Transverse colon (tissue), 4 donors: ENCODE measurements around the gene CCND2. TPM values are rescaled to one million over a fixed set of nuclear protein-coding genes. Genes with fewer than 3 reads are reported as not detected.

Experiments
- DNase-seq: peaks from one replicate; pipeline ENCODE4 v3.0.0-alpha.2; 2019
- H3K27ac ChIP-seq, 4 donors: fragments of 200-600 bp; sonication (generic); 2 replicates each; pipeline ENCODE4 v1.5.1; 2016 to 2018; ENCODE audit warnings: inconsistent platforms in 4 of 4
- H3K27me3 ChIP-seq: fragments of 200-600 bp; sonication (generic); 2 replicates; pipeline ENCODE4 v1.5.1; 2017; ENCODE audit warnings: inconsistent platforms
- H3K36me3 ChIP-seq, 4 donors: fragments of 200-600 bp; sonication (generic); 2 replicates each; pipeline ENCODE4 v1.5.1; 2017 to 2019; ENCODE audit warnings: inconsistent platforms in 4 of 4
- H3K4me1 ChIP-seq, 4 donors: fragments of 200-600 bp; sonication (generic); 2 replicates each; pipeline ENCODE4 v1.5.1; 2017 to 2020; ENCODE audit warnings: inconsistent platforms in 4 of 4
- H3K4me3 ChIP-seq, 4 donors: fragments of 200-600 bp; sonication (generic); 1 replicate in 1 of 4; 2 replicates in 3 of 4; pipeline versions ENCODE4 v1.5.1 to v1.6.1; 2017 to 2019; ENCODE audit warnings: inconsistent platforms in 4 of 4
- H3K9me3 ChIP-seq, 2 donors: fragments of 200-600 bp; sonication (generic); 2 replicates each; pipeline ENCODE4 v1.5.1; 2017 to 2019; ENCODE audit warnings: inconsistent platforms in 2 of 2
- EP300 ChIP-seq: sonication (generic); formaldehyde crosslinking; IDR thresholded peaks from one replicate; pipeline ENCODE4 v1.6.1; 2017; ENCODE audit warnings: antibody characterized with exemption, low read depth
- POLR2A ChIP-seq: fragments of 450-650 bp; IDR thresholded peaks from one replicate; pipeline ENCODE4 v1.6.1; 2016; ENCODE audit warnings: antibody characterized with exemption, mild to moderate bottlenecking, moderate library complexity
- POLR2AphosphoS5 ChIP-seq, 3 donors: sonication (generic); formaldehyde crosslinking; IDR thresholded peaks; one replicate each; pipeline ENCODE4 v1.6.1; 2016; ENCODE audit warnings: antibody characterized with exemption in 3 of 3
- WGBS, 2 donors: methylation state at CpG; one replicate each; pipeline ENCODE4 v1.1.5; 2018; ENCODE audit warnings: low coverage in 1 of 2; 5-methylcytosine and 5-hydroxymethylcytosine counted together
- in situ Hi-C, 4 donors: fragments of 200-750 bp; cut with MboI; loops; one replicate each; pipeline versions ENCODE4 v1.15.0 to v1.15.1; 2017; ENCODE audit warnings: low sequenced_read_pairs in 3 of 4, low pct_ligation_motif_present in 1 of 4, low pct_unique_long_range_greater_than_20kb in 1 of 4
- intact Hi-C: fragments of 100-400 bp; cut with DNase I; formaldehyde crosslinking; loops from one replicate; pipeline ENCODE4 v1.15.1; 2023; ENCODE audit warnings: low total_unique reads
- total RNA-seq, 4 donors: library from RNA; depleted of rRNA; stranded (reverse); fragments of >200 nt; gene quantifications; one replicate each; pipeline ENCODE4 v1.1.0, GENCODE V29; 2016
- TF ChIP-seq, protein P1 (sequence below), 5 experiments: fragments of 200-600 bp in 3 of 5; fragments of 450-650 bp in 2 of 5; sonication (generic) in 3 of 5; IDR thresholded peaks; 1 replicate in 2 of 5; 2 replicates in 3 of 5; pipeline ENCODE4 v1.5.1; 2016 to 2017; ENCODE audit warnings: antibody characterized with exemption in 5 of 5, inconsistent platforms in 3 of 5, mild to moderate bottlenecking in 2 of 5, moderate library complexity in 1 of 5

Gene CCND2
- total RNA-seq, 4 donors from 2014 or later = 32.9 to 132 (median 58.8) TPM

DNA sequence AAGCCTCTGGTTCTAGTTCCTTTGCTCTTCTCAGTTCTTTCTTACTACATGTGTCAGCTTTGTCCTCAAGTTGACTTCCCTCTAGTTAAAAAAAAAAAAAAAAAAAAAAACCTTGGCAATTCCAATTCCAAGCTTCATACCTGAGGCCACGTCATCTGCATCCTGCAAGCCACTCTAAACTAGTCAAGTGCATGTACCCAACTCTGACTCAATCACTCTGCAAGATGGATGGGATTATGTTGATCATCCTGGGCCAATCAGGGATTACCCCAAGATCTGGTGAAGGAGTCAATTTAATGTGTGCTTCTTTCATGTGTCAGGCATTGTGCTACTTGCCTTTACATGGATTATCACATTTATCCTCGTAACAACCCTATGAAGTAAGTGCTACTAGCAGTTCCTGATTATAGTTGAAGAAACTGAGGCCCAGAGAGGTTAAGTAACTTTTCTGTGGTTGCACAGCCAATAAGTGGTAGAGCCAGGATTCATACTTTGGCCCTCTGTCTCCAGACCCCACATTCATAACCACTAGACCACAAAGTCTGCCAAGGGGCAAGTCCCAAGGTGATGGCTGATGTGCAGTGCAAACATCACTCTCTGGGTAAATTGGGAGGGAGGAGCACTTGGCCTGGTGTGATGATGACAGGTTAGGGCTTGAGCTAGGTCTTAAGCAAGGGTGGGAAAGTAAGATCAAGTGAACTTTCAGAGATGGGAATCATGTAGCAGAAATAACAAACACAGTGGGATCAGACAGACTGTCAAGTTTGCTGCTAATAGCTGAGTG is 17.3 kb upstream of the CCND2 start:
- TF ChIP-seq POLR2A (no peak), EP300 (no peak), POLR2AphosphoS5 (IDR thresholded peaks at IDR 0.05) (no peak)
- TF ChIP-seq, protein P1, sequence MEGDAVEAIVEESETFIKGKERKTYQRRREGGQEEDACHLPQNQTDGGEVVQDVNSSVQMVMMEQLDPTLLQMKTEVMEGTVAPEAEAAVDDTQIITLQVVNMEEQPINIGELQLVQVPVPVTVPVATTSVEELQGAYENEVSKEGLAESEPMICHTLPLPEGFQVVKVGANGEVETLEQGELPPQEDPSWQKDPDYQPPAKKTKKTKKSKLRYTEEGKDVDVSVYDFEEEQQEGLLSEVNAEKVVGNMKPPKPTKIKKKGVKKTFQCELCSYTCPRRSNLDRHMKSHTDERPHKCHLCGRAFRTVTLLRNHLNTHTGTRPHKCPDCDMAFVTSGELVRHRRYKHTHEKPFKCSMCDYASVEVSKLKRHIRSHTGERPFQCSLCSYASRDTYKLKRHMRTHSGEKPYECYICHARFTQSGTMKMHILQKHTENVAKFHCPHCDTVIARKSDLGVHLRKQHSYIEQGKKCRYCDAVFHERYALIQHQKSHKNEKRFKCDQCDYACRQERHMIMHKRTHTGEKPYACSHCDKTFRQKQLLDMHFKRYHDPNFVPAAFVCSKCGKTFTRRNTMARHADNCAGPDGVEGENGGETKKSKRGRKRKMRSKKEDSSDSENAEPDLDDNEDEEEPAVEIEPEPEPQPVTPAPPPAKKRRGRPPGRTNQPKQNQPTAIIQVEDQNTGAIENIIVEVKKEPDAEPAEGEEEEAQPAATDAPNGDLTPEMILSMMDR (IDR thresholded peaks at IDR 0.05) = no peak
- in situ Hi-C loops = no loop called here
- Histone ChIP-seq H3K4me3 (no peak overlapping the region), H3K27me3 (no peaks in the 10 kb centered on the region), H3K4me1 (no peaks in the 10 kb centered on the region), H3K36me3 (no peaks in the 10 kb centered on the region), H3K9me3 (peaks cover 3 to 5% of the 10 kb centered on the region in 2 donors), H3K27ac (no peak overlapping the region)
- WGBS, 2 donors = 96 to 100% methylated on average over 1 to 2 of the region's 2 CpGs
- DNase-seq = no peak
- intact Hi-C loops = no loop called here

DNA sequence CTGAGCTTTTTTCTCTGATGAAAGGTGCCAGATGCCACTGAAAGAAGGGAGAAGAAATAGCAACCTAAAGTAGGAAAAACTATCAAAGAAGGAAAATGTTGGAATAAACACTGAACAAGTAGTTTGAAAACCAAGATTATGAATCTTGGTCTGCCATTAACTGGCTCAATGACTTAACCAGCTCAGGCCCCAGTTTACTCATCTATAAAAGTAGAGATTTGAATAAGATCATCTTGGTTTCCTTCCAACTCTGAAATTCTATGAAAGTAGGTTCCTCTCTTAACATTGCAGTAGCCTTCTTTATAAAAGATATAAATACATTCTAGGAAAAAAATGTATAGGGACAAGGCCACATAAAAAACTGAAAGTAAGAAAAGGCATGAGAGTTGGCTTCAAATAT is 16.1 kb upstream of the CCND2 start:
- Histone ChIP-seq H3K4me1 (no peaks in the 10 kb centered on the region), H3K27ac (no peak overlapping the region), H3K4me3 (no peak overlapping the region), H3K9me3 (peaks cover 3 to 5% of the 10 kb centered on the region in 2 donors), H3K36me3 (no peaks in the 10 kb centered on the region), H3K27me3 (no peaks in the 10 kb centered on the region)
- in situ Hi-C loops (no loop called here), intact Hi-C loops (no loop called here)
- no peak for DNase-seq
- TF ChIP-seq POLR2AphosphoS5 (IDR thresholded peaks at IDR 0.05) (no peak), EP300 (no peak), POLR2A (no peak)
- TF ChIP-seq, protein P1 (IDR thresholded peaks at IDR 0.05) = no peak

DNA sequence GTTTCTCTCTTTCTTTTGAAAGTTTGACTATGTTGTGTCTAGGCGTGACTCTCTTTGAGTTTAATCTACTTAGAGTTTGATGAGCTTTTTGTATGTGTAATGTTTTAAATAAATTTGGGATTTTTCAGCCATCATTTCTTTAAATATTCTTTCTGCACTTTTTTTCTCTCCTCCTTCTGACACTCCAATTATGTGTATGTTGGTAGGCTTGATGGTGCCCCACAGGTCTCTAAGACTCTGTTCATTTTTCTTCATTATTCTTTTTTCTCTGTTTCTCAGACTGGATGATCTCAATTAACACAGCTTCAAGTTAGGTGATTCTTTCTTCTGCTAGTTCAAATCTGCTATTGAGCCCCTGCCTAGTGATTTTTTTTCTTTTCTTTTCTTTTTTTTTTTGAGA is 14.5 kb upstream of the CCND2 start:
- in situ Hi-C loops = no loop called here
- H3K4me3 ChIP-seq = no peak overlapping the region
- TF ChIP-seq POLR2A = no peak
- no peak for TF ChIP-seq POLR2AphosphoS5 (IDR thresholded peaks at IDR 0.05)
- TF ChIP-seq, protein P1 (IDR thresholded peaks at IDR 0.05) = no peak
- TF ChIP-seq EP300 = no peak
- H3K27me3 ChIP-seq = no peaks in the 10 kb centered on the region
- intact Hi-C loops = no loop called here
- no peaks in the 10 kb centered on the region for H3K36me3 ChIP-seq
- H3K4me1 ChIP-seq = no peaks in the 10 kb centered on the region
- H3K27ac ChIP-seq = no peak overlapping the region
- no peak for DNase-seq
- H3K9me3 ChIP-seq = peaks cover 3 to 5% of the 10 kb centered on the region in 2 donors
- 94 to 100% methylated on average over 1 of the region's 1 CpG for WGBS, 2 donors

DNA sequence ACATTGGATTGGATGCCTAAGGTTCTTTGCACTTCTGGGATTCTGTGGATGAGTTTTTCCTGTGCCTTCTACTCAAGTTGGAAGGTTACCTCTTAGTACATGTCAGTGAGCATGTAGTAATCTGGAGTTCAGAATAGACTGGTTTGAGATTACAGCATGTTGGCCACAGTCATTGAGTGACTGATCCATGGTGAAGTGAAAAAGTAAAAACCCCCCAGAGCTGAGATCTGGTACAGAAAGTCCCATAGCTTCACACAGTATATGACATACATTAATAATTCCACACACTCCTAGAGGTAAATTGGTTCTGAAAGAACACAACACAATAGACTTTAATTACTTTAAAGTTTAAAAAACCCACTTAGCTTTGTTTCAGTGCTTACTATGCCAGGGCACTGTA is 11.9 kb upstream of the CCND2 start:
- Histone ChIP-seq H3K36me3 (no peaks in the 10 kb centered on the region), H3K4me3 (no peak overlapping the region), H3K27ac (no peak overlapping the region), H3K27me3 (no peaks in the 10 kb centered on the region), H3K9me3 (peaks cover 3 to 5% of the 10 kb centered on the region in 2 donors), H3K4me1 (no peaks in the 10 kb centered on the region)
- no peak for DNase-seq
- intact Hi-C loops = no loop called here
- TF ChIP-seq EP300 = no peak
- no peak for TF ChIP-seq POLR2A
- TF ChIP-seq, protein P1 (IDR thresholded peaks at IDR 0.05) = no peak
- no peak for TF ChIP-seq POLR2AphosphoS5 (IDR thresholded peaks at IDR 0.05)
- in situ Hi-C loops = no loop called here
